Lung (tissue), 12 donors: ENCODE measurements around the gene POTEF. TPM values are rescaled to one million over a fixed set of nuclear protein-coding genes. Genes with fewer than 3 reads are reported as not detected.
"Not testable (repeated sequence)": the region's sequence is repeated elsewhere in the genome, so short reads cannot be mapped to it uniquely, and the experiment has no call there.

Experiments
- ATAC-seq: fragments of 200-7000 bp; cut with Tn5 transposase; one replicate; pipeline ENCODE4 v1.9.1; 2020; ENCODE audit warnings: moderate number of reproducible peaks; ENCODE audit not compliant: insufficient read depth, low FRiP score
- DNase-seq, 3 donors: peaks; one replicate each; pipeline ENCODE4 v3.0.0-alpha.2; 2013 to 2017
- H3K27ac ChIP-seq, 2 donors: one replicate each; pipeline ENCODE4 v1.5.1; 2013; ENCODE audit warnings: mild to moderate bottlenecking in 2 of 2, moderate library complexity in 2 of 2, control low read depth in 1 of 2, inconsistent platforms in 1 of 2, low read depth in 1 of 2, low read length in 1 of 2
- H3K27me3 ChIP-seq, 3 donors: one replicate each; pipeline ENCODE4 v1.5.1; 2013; ENCODE audit warnings: low read length in 2 of 3; ENCODE audit not compliant: control insufficient read depth in 3 of 3, insufficient read depth in 3 of 3
- H3K36me3 ChIP-seq, 4 donors: one replicate each; pipeline ENCODE4 v1.5.1; 2013; ENCODE audit warnings: low read length in 4 of 4, mild to moderate bottlenecking in 1 of 4, moderate library complexity in 1 of 4; ENCODE audit not compliant: control insufficient read depth in 4 of 4, insufficient read depth in 4 of 4
- H3K4me1 ChIP-seq, 5 donors: one replicate each; pipeline ENCODE4 v1.5.1; 2013; ENCODE audit warnings: low read length in 5 of 5, mild to moderate bottlenecking in 2 of 5, moderate library complexity in 1 of 5; ENCODE audit not compliant: control insufficient read depth in 5 of 5, insufficient read depth in 5 of 5
- H3K4me3 ChIP-seq: one replicate; pipeline ENCODE4 v1.5.1; 2013; ENCODE audit warnings: mild to moderate bottlenecking, control low read depth, moderate library complexity
- H3K9ac ChIP-seq, 2 donors: one replicate each; pipeline ENCODE4 v1.5.1; 2013; ENCODE audit warnings: low read length in 2 of 2, control low read depth in 1 of 2; ENCODE audit not compliant: insufficient read depth in 1 of 2
- H3K9me3 ChIP-seq, 4 donors: one replicate each; pipeline ENCODE4 v1.5.1; 2013; ENCODE audit warnings: low read length in 3 of 4, mild to moderate bottlenecking in 1 of 4, moderate library complexity in 1 of 4; ENCODE audit not compliant: control insufficient read depth in 4 of 4, insufficient read depth in 3 of 4
- CTCF ChIP-seq: IDR thresholded peaks from 2 replicates; pipeline ENCODE4 v1.5.1; 2012; ENCODE audit warnings: mild to moderate bottlenecking; ENCODE audit errors: control extremely low read depth, extremely low read depth
- WGBS, 2 donors: extraction: QIAGEN DNeasy Blood & Tissue Kit; methylation state at CpG; one replicate each; pipeline ENCODE4 v1.1.7; 2013; 5-methylcytosine and 5-hydroxymethylcytosine counted together
- polyA plus RNA-seq, 2 donors: library from polyadenylated mRNA; stranded (reverse); fragments of 200-250 nt; gene quantifications; one replicate each; pipeline ENCODE4 v1.2.1, GENCODE V29; 2013
- total RNA-seq, 2 donors: library from RNA; depleted of rRNA in 1 of 2; stranded (reverse); fragments of >200 nt in 1 of 2; gene quantifications; one replicate each; pipeline ENCODE4 v1.2.1, GENCODE V29; 2014 to 2021
- donor health status: control.
- donor health status: control.
- donor health status: Bipolar disorder and iron deficiency.
- donor health status: healthy.
- donor health status: DM: yes; HTN: yes; CAD: no.

The POTEF gene
- total and polyA plus RNA-seq, 4 donors, result 0.02 to 0.09 TPM; not detected in 2

- ATAC-seq, result no peak
- H3K4me1 ChIP-seq, result no peaks in the 10 kb centered on the region
- WGBS, 2 donors, result 90 to 96% methylated on average over 9 of the region's 9 CpGs
- H3K27me3 ChIP-seq, result no peaks in the 10 kb centered on the region
- H3K9ac ChIP-seq, result no peak overlapping the region
- no peaks in the 10 kb centered on the region for H3K9me3 ChIP-seq
- no peak overlapping the region for H3K27ac ChIP-seq
- no peak for DNase-seq
- no peak for TF ChIP-seq CTCF
- peaks cover 0 to 51% (median 3%) of the 10 kb centered on the region in 4 donors for H3K36me3 ChIP-seq
- no peak overlapping the region for H3K4me3 ChIP-seq
Measured at GRCh38 chr2:130156624-130157004, 27.6 kb upstream of the POTEF start.

GRCh38 chr2:130155956-130156623 is 27.1 kb upstream of the POTEF start:
- 65 to 69% methylated on average over 14 to 16 of the region's 16 CpGs for WGBS, 2 donors
- ATAC-seq (peak; percentile 76), DNase-seq (peak; percentile 53 to 74 (median 74))
- H3K27ac ChIP-seq, H3K4me3 ChIP-seq, H3K4me1 ChIP-seq, H3K27me3 ChIP-seq, H3K9ac ChIP-seq, H3K9me3 ChIP-seq: not testable (repeated sequence)
- peaks cover 0 to 52% (median 3%) of the 10 kb centered on the region in 4 donors for H3K36me3 ChIP-seq

- no peak for DNase-seq
- peaks cover 0 to 45% (median 3%) of the 10 kb centered on the region in 4 donors for H3K36me3 ChIP-seq
Measured at GRCh38 chr2:130154773-130155765, 26.0 kb upstream of the POTEF start.

GRCh38 chr2:130154423-130154770 is 25.4 kb upstream of the POTEF start:
- ATAC-seq, H3K4me1 ChIP-seq, DNase-seq, H3K27me3 ChIP-seq, H3K9ac ChIP-seq, H3K4me3 ChIP-seq, H3K9me3 ChIP-seq, H3K27ac ChIP-seq: not testable (repeated sequence)
- peaks cover 0 to 45% (median 3%) of the 10 kb centered on the region in 4 donors for H3K36me3 ChIP-seq
- 92 to 98% methylated on average over 4 to 8 of the region's 8 CpGs for WGBS, 2 donors

More at GRCh38 chr2:130154773-130155765, 26.0 kb upstream of the POTEF start:
- no peak for ATAC-seq
- TF ChIP-seq CTCF, result no peak
- no peaks in the 10 kb centered on the region for H3K9me3 ChIP-seq
- H3K9ac ChIP-seq, result no peak overlapping the region
- H3K4me3 ChIP-seq, result no peak overlapping the region
- H3K27ac ChIP-seq, result no peak overlapping the region
- H3K4me1 ChIP-seq, result no peaks in the 10 kb centered on the region
- 97 to 98% methylated on average over 29 of the region's 29 CpGs for WGBS, 2 donors
- H3K27me3 ChIP-seq, result no peaks in the 10 kb centered on the region

GRCh38 chr2:130153721-130154422 is 24.9 kb upstream of the POTEF start:
- not testable (repeated sequence) for ATAC-seq, H3K9me3 ChIP-seq, H3K4me1 ChIP-seq, H3K4me3 ChIP-seq, H3K27ac ChIP-seq, H3K9ac ChIP-seq, DNase-seq, H3K27me3 ChIP-seq
- WGBS, 2 donors, result 92 to 96% methylated on average over 19 to 23 of the region's 23 CpGs
- peaks cover 0 to 43% (median 2%) of the 10 kb centered on the region in 4 donors for H3K36me3 ChIP-seq
